NCI-H82 treated with DMSO at 0.1 percent for 48 hours (cell line): ENCODE results near the gene MTOR.
"Not testable (repeated sequence)": the region's sequence is repeated elsewhere in the genome, so short reads cannot be mapped to it uniquely, and the experiment has no call there.

Experiments
- DNase-seq: peaks from one replicate; lab custom pipeline; 2025; ENCODE audit not compliant: unreplicated experiment; lab: John Stamatoyannopoulos, UW

MTOR gene

GRCh38 chr1:11187000-11187399 lies 75.4 kb downstream of the MTOR start:
- DNase-seq: no peak

GRCh38 chr1:11184973-11185372 lies 77.4 kb downstream of the MTOR start:
- no peak for DNase-seq

GRCh38 chr1:11182884-11183283 lies 79.5 kb downstream of the MTOR start:
- DNase-seq: no peak

GRCh38 chr1:11180342-11180744 lies 82.0 kb downstream of the MTOR start:
- no peak for DNase-seq

GRCh38 chr1:11179749-11180148 lies 82.6 kb downstream of the MTOR start:
- DNase-seq: not testable (repeated sequence)

GRCh38 chr1:11179125-11179524 lies 83.2 kb downstream of the MTOR start:
- no peak for DNase-seq

GRCh38 chr1:11178021-11179015 lies 84.0 kb downstream of the MTOR start:
- no peak for DNase-seq

GRCh38 chr1:11176081-11176706 lies 86.2 kb downstream of the MTOR start:
- no peak for DNase-seq

- no peak for DNase-seq
Measured at GRCh38 chr1:11175461-11175860, 86.9 kb downstream of the MTOR start.

- no peak for DNase-seq
Measured at GRCh38 chr1:11174261-11174942, 87.9 kb downstream of the MTOR start.

GRCh38 chr1:11170102-11170501 lies 92.2 kb downstream of the MTOR start:
- no peak for DNase-seq

- DNase-seq: no peak
Measured at GRCh38 chr1:11169202-11169601, 93.1 kb downstream of the MTOR start.

- DNase-seq: no peak
Measured at GRCh38 chr1:11168731-11169130, 93.6 kb downstream of the MTOR start.

GRCh38 chr1:11166744-11167143 lies 95.6 kb downstream of the MTOR start:
- DNase-seq: not testable (repeated sequence)

- not testable (repeated sequence) for DNase-seq
Measured at GRCh38 chr1:11162752-11163151, 99.6 kb downstream of the MTOR start.

- no peak for DNase-seq
Measured at GRCh38 chr1:11158720-11159321, 103.5 kb downstream of the MTOR start.

GRCh38 chr1:11158291-11158690 lies 104.1 kb downstream of the MTOR start:
- DNase-seq: no peak

- peak; percentile 56 for DNase-seq
Measured at GRCh38 chr1:11157867-11158266, 104.5 kb downstream of the MTOR start.

- DNase-seq: peak; percentile 27
Measured at GRCh38 chr1:11157394-11157793, 105.0 kb downstream of the MTOR start.

- no peak for DNase-seq
Measured at GRCh38 chr1:11156963-11157362, 105.4 kb downstream of the MTOR start.

GRCh38 chr1:11156441-11156840 lies 105.9 kb downstream of the MTOR start:
- no peak for DNase-seq
